SKM-1 (cell line): ENCODE data around the gene RPAP3.

ENCODE experiments used
- DNase-seq: peaks from one replicate; lab custom pipeline; 2025; ENCODE audit not compliant: unreplicated experiment; lab: John Stamatoyannopoulos, UW

RPAP3 gene

DNA sequence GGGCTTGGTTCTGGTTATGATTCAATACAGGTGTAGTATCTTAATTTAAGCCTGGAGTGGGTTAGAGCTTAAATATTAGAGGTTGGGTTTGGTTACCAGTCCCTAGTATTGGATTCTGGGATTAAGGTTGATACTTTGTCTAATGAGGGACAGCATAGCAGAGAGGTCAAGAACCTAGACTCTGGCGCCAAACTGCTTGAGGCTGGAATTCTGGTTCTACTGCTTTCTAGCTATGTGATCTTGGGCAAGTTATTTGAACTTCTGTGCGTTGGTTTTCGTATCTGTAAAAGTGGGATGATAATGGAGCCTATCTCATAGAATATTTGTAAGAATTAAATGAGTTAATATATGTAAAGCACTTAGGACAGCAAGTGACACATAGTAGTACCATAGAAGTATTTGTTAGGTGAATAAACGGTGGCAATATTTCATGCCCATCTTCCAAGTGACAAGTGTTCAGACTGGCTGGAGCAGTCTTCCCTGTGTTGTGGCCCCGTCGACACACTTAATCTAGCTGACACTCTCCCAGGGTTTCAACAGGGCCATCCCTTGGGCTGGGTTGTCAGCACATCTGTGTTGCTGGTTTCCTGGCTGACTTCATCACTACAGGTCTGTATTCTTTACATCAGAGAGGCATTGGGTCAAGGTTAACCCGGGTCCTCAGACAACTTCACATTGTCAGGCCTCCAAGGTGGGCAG is 16.5 kb upstream of the RPAP3 start:
- DNase-seq = no peak

DNA sequence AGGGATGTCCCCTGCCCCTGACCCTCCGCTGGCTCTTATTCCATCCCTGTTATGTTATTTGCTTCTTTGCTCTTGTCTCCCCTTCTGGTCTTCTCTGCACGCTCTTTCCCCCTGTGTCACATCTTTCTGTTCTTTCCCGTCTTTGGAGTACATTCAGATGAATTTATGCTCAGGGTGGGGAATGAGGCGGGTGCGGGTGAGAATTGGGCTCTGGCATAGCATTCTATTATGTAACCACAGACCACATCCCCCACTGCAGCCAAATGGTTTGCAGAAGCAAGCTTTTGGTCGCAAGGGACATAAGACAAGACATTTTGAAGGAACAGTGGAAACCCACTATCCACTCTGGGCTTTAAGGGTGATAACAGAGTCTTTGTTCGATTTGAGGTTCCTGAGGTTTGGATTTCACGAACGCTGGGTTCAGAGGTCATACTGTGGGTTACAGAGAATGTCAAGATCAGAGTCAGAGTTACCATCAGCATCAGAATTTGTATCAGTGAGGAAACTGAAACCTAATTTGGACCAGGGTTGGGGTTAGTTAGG is 15.7 kb upstream of the RPAP3 start:
- DNase-seq = no peak

DNA sequence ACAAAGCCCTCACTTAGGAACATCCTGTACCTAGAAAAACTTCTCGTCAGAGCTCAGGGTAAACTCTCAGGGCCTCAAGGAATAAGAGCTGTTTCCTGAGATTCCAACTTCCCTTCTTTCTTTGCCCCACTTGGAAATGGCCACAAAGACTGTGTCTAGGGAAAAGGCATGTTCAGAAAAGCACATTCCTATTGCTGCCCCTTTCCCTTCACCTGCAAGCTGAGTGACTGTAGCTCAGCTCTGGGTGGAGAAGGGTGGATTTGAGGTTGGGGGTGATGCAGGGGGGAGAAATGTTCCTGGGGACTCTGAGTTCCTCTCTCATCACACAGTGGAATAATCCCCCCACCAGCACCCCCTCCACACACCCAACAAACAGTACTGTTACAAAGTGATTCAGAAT is 12.7 kb upstream of the RPAP3 start:
- no peak for DNase-seq

DNA sequence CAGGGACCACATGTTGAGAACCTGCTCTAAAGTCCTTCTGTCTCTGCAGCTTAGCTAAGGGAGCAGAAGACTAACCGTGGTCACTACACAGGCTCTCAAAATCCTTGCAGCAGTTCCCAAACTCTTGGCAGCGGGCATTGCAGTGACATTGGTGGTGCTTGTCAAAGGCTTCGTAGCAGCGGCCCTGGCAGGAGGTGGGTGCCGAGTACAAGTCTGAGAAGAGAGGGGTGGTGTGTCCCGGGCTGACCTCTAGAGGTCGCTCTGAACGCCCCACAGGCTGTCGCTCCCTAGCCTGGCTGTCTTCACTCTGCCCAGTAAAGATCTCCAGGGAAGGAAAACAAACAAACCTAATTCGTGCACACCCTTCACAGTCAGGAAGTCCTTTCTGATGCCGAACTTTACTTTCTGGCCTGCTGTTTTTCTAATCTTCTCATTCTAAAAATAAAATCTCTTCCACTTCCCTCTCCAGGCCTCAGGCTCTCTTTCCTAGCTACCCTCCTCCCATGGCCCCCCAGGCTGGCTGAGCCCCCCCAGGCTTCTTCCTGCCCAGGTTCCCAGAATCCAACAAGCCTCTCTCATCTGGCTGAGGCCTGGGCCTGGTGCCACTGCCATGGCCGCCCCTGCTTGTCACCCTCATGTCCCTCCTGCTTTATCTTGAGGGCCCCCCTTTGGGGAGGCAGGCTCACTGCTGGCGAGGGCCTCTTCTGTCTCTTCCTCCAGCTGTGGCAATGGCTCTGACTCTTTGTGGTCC is 11.8 kb upstream of the RPAP3 start:
- no peak for DNase-seq

DNA sequence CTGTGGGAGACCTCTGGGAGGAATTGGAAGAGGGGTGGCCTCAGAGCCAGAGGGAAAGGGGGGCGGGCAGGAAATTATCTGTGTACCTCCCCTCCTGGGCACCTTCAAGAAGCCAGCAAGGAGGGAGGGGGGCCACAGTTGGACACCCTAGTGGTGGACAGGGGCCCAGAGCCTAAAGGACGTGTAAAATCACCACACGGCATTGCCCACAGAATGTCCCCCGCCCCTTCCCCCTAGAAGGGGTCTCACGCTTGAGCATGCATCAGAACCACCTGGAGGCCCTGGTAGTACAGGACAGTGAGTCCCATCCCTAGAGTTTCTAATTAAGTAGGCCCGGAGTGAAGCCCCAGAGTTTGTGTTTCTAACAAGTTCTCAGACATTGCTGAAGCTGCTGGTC is 11.2 kb upstream of the RPAP3 start:
- no peak for DNase-seq

DNA sequence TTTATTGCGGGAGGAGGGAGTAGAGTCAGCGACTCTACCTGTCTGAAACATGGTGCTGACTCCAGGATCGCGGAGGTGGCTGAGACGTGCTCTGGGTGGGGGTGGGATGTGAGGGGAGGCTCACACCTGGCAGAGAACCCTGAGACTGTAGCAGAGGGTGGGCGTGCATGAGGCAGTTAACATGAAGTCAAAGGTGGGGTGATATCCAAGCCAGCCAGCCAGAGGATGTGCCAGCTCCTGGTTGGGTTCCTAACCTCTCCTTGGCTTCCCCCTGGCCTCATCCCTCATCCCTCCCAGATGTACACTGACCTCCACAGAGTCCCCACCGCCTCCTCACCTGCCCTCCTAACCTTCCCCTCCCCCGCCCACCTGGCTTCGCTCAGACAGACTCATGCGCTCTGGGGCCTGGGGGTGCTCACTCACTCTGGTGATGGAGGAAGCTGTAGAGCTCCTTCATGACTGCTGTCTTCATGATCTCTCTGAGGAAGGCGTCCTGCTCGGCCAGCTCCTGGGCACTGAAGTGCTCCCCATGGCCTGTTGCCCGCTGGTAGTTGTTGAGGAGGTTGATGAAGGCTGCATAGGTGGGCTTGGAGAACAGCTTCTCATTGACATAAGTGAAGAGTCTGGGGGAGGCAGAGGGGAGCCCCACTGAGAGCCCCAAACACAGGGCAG is 10.2 kb upstream of the RPAP3 start:
- no peak for DNase-seq

DNA sequence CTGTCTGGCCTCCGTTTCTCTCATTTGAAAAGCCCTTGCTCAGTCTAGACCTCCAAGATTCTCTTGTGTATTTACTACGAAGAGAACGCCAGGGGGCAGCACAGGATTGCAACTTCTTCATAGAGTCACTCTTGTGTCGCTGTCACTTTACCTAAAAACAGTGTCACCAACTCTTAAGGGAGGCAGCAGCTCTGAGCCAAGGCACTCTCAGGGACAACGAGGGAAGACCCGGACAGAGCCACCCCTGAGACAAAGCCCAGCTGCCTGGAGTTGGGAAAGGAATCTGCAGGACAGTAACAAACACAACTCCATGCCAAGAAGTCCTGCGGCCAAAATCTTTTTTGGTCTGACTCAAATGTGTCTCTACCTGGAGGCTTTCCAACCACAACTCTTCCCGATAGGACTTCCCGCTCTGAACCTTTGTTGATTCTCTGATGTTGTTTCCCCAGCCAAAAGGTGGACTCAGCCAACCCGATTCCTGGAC is 9.6 kb upstream of the RPAP3 start:
- peak; percentile 13 for DNase-seq

GRCh38 chr12:47714826-47715386 is 9.1 kb upstream of the RPAP3 start:
- no peak for DNase-seq

DNA sequence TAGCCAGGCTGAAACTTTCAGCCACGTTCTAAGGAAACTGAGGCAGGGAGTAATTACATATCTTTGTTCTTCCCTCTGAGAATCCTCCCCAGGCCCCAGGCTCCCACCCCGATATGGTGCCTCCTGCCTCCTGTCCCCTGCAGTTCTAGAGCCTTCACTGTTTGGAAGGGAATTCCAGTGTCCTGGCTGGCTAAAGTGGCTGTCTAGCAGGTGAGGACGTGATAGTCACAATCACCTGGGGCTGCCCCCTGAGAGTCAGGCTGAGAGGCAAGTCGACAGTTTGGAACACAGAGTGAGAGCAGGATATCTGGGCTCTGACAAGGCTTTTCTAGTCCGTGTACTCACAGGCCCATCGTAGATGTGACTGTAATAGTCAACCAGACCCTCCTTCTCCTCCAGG is 6.3 kb upstream of the RPAP3 start:
- no peak for DNase-seq

DNA sequence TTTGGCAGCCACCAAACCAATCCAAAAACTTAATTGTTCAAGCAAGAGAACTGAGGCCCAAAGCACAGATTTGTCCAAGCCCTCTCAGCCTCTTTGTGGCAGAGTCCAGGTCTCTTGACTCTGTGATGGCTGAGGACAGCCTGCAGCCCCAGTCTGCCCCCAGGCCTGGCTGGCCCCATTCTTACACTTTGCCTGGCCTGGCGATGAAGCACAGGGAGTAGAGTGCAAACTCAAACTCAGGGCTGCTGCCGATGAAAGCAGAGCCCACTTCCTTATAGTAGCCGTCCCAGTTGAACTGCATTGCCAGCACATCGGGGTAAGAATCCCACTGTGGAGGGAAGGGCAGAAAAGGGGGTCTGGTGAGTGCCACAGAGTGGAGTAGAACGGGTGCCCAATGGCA is 5.6 kb upstream of the RPAP3 start:
- DNase-seq = no peak

DNA sequence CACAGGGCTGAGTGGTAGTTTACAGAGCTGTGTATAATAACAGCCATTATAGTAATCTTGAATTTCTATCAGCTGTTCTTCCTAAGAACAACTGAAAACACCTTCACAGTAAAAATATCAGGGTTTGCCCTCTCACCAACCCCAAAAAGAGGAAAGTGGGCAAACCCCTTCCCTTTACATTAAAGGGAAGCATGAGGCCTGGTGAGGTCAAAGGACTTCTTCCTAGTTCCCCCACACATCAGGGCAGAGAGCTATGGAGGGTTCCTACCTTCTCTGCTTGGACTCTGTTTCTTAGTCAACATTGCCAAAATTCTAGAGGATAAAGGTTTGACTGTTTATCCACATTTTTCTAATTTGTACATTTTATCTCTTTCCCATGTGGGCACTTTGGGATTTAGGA is 4.4 kb upstream of the RPAP3 start:
- DNase-seq = no peak

DNA sequence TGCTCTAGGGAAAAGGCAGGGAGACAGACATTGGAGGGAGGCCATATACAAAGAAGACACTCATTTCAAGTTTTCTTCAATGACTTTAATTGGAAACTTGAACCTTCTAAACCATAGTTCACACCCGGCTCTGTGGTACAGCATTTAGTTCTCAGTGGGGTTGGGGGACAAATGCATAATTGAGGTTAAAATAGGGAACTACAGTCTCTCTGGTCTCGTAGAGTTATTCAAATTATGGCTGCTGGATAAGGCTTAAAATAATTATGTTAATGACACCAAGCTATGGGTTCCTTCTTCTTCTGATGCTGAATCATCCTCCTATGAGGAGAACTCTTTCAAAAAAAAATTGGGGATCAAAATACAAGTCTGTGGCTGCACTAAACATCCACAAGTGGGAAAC is 3.8 kb upstream of the RPAP3 start:
- DNase-seq = no peak

GRCh38 chr12:47709237-47709636 is 3.4 kb upstream of the RPAP3 start:
- no peak for DNase-seq

- DNase-seq = no peak
Observed at GRCh38 chr12:47707905-47708543, 2.2 kb upstream of the RPAP3 start.

DNA sequence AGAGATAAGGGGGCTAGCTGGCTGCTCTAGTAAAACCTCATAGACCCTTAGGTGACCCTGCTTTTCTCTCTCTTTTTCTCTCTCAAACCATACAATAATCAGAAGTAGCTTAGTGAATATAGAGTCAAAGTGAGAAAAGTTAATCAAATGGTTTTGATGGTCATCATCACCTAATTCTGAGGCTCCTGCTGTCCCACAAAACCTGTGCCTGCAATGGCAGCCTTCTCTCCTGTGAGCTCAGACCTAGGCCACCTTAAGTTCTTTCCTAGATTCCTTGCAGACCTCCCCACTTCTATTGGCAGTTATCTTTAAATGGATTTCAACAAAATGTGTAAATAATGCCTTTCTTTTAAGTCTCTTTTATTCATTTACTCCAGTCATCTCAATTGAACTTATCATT is 1.5 kb upstream of the RPAP3 start:
- DNase-seq = no peak

DNA sequence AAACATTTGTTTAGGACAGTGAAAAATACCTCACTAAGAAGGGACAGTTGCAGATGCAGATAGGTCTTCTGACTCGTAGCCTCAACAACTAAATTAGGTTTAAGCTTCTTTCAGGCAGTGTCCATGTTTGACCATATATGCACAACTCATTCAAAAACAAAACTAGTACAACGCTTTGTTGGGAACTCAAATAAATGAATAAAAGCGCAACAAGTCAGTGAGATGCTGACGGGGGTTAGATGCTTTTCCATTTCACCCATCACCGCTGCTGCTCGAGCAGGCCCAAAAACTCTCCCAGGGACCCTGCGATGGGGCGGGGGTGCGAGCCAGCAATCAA is 633 bp downstream of the RPAP3 start:
- no peak for DNase-seq

DNA sequence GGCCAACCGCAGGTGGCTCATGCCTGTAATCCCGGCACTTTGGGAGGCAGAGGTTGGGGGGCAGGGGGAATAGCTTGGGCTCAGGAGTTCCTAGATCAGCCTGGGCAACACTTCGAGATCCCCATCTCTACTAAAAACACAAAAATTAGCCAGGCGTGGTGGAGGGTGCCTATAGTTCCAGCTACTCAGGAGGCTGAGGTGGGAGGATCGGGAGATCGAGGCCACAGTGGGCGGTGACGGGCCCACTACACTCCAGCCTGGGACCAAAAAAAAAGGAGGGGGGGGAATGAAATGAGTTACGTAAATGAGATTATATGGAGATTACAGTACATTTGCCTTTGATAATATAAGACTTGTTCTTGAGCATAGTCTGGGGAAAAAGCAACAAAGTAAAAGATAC is 1.1 kb downstream of the RPAP3 start:
- no peak for DNase-seq

DNA sequence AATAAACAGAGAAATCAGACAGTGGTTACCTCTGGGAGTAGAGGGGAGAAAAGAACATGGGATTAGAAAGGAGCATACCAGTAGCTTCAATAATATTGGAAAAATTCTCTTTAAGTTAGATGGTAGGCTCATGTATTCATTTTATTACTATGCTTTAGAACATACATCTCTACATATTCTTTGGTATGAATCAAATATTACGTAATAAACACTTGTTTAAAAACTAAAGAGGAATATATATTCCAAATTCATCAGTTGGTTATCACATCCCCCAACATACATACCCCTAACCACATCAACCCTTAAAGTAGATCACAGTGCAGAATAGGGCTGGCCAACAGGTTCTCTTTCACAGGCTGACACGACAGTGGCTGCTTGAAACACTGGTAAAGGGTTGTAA is 5.6 kb downstream of the RPAP3 start:
- DNase-seq = no peak

DNA sequence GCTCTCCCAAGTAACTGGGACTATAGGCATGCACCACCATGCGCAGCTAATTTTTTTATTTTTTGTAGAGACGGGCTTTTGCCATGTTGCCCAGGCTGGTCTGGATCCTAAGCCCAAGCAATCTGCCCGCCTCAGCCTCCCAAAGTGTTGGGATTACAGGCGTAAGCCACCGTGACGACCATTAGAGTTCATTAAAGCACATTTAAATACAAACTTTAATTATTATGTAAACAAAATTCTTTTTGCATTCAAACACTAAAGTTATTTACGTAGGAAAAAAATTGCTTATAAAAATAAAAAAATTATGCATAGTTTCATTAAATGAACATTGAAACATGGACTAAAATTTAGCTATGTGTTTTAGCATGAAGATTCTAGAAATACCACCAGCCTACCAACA is 7.2 kb downstream of the RPAP3 start:
- no peak for DNase-seq

DNA sequence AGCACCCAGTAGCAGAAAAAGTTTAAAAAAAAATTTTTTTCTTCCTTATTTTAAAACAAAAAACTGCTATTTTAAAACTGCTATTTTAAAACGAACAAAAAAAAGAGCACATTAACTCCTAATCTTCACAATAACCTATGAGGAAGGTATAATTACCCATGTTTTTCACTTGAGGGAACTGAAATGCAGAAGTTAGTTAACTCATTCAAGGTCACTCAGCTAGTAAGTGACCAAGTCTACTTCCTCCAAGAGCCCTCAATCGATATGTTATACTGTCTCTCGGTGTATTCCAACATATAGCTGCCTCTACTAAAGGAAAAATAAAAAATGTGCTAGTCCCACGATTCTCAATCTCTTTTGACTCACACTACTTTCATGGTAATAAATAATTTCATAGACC is 7.8 kb downstream of the RPAP3 start:
- DNase-seq = peak; percentile 13

GRCh38 chr12:47689215-47689614 is 16.6 kb downstream of the RPAP3 start:
- DNase-seq = no peak
